ENCODE data around the gene PLEKHA4. TPM values are rescaled to one million over a fixed set of nuclear protein-coding genes. Genes with fewer than 3 reads are reported as not detected.

PLEKHA4 gene, protein sequence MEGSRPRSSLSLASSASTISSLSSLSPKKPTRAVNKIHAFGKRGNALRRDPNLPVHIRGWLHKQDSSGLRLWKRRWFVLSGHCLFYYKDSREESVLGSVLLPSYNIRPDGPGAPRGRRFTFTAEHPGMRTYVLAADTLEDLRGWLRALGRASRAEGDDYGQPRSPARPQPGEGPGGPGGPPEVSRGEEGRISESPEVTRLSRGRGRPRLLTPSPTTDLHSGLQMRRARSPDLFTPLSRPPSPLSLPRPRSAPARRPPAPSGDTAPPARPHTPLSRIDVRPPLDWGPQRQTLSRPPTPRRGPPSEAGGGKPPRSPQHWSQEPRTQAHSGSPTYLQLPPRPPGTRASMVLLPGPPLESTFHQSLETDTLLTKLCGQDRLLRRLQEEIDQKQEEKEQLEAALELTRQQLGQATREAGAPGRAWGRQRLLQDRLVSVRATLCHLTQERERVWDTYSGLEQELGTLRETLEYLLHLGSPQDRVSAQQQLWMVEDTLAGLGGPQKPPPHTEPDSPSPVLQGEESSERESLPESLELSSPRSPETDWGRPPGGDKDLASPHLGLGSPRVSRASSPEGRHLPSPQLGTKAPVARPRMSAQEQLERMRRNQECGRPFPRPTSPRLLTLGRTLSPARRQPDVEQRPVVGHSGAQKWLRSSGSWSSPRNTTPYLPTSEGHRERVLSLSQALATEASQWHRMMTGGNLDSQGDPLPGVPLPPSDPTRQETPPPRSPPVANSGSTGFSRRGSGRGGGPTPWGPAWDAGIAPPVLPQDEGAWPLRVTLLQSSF
- total RNA-seq, result 10 to 100 TPM in 1 of 2 donors, 1 to 10 TPM in 1; 9.4 to 22.9 TPM

DNA sequence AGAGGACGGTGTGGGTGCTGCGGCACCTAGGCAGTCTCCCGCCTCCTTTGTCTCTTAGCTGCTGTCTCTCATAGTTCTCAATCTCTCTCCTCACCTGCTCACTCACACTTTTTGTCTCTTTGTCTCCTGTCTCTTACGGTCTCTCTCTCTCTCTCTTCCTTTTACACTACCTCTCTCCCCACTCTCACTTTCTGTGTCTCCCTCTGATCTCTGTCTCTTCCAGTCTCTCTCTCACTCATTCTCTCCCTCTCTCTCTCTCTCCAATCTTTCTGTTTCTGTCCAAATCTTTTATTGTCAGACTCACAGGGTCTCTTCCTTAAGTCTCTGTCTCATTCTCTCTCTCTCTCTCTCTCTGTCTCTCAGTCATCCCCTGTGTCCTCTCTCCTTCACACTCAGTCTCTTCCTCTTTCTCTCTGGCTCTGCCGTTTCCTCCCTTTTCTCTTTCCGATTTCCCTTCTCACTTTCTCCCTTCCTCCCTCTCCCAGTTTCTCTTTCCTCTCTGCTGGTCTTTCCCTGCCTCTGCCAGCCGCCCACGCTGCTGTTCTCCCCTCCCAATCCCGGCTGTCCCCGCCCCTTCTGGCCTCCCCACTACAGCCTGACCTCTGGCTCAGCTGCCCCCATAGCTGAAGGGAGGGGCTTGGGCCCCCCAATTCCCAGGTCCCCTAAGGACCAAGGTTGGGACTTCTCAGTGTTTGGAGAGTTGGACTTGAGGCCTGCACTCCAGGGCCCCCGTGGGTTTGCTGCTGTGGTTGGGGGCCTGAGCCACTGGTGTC, at the start of gene PLEKHA4:
Gene PLEKHA4 (minus strand): TSS at position 504 of the 773 bp plus-strand sequence. CDS start 997 bp downstream, outside the sequence.
- Histone ChIP-seq H3K36me3 (no peaks in the 10 kb centered on the region), H3K4me1 (replicated peaks) (peaks cover 6% of the 10 kb centered on the region), H3K27ac (peak within 1 kb of the TSS; percentile 69 to 75), H3K9me3 (no peaks in the 10 kb centered on the region), H3K4me3 (peak within 1 kb of the TSS; percentile 19 to 20), H3K27me3 (replicated peaks; ENCODE audit: insufficient read depth) (no peaks in the 10 kb centered on the region)
- WGBS, result 16% methylated on average over 11 of the region's 11 CpGs
- DNase-seq (ENCODE audit: low spot score), result no peak
- TF ChIP-seq POLR2AphosphoS5 (IDR thresholded peaks at IDR 0.05) (peak; percentile 38), POLR2A (IDR thresholded peaks at IDR 0.05) (peak; percentile 59)
- TF ChIP-seq, protein P1, sequence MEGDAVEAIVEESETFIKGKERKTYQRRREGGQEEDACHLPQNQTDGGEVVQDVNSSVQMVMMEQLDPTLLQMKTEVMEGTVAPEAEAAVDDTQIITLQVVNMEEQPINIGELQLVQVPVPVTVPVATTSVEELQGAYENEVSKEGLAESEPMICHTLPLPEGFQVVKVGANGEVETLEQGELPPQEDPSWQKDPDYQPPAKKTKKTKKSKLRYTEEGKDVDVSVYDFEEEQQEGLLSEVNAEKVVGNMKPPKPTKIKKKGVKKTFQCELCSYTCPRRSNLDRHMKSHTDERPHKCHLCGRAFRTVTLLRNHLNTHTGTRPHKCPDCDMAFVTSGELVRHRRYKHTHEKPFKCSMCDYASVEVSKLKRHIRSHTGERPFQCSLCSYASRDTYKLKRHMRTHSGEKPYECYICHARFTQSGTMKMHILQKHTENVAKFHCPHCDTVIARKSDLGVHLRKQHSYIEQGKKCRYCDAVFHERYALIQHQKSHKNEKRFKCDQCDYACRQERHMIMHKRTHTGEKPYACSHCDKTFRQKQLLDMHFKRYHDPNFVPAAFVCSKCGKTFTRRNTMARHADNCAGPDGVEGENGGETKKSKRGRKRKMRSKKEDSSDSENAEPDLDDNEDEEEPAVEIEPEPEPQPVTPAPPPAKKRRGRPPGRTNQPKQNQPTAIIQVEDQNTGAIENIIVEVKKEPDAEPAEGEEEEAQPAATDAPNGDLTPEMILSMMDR (IDR thresholded peaks at IDR 0.05), result no peak
- intact Hi-C loops (cut with DNase I), result no loop called here

DNA sequence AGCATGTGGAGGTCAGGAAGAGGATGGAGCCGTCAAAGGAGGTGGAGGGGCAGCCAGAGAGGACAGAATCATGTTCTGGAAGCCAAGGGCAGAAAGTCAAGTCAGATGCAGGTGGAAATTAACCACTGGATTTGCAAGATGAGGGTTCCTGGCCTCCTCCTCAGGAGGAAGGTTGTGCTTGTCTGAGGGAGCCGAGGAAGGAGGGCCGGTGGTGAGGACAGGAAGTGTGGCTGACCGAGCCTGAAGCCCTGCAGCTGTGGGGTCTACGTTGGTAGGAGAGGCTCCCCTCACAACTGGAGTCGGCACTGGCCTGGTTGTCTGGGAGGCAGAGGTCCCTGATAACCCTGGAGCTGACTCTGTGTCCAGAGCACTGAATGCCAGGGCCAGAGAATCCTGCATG, 49.7 kb upstream of the PLEKHA4 start:
- WGBS, result 88% methylated on average over 6 of the region's 6 CpGs
- no peak for DNase-seq (ENCODE audit: low spot score)
- Histone ChIP-seq H3K4me1 (replicated peaks) (no peaks in the 10 kb centered on the region), H3K4me3 (no peak overlapping the region), H3K36me3 (peaks cover 0 to 9% of the 10 kb centered on the region in 2 donors), H3K27me3 (replicated peaks; ENCODE audit: insufficient read depth) (no peaks in the 10 kb centered on the region), H3K27ac (no peak overlapping the region), H3K9me3 (no peaks in the 10 kb centered on the region)
- TF ChIP-seq POLR2A (IDR thresholded peaks at IDR 0.05), result no peak
- no peak for TF ChIP-seq POLR2AphosphoS5 (IDR thresholded peaks at IDR 0.05)
- TF ChIP-seq, protein P1 (IDR thresholded peaks at IDR 0.05), result no peak
- intact Hi-C loops (cut with DNase I), result no loop called here

DNA sequence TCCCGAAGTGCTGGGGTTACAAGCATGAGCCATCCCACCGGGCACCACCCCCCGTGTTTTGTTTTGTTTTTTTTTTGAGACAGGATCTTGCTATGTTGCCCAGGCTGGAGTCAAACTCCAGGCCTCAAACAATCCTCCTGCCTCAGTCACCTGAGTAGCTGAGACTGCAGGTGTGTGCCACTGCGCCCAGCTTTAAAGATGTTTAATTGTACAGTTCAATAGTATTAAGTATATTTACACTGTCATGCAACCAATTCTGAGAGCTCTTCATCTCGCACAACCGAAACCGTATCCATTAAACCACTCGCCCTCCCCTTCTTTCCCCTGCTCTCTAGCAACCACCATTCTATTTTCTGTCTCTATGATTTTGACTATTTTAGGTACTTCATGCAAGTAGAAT, 47.3 kb upstream of the PLEKHA4 start:
- intact Hi-C loops (cut with DNase I), result no loop called here
- peak; percentile 61 for TF ChIP-seq POLR2AphosphoS5 (IDR thresholded peaks at IDR 0.05)
- TF ChIP-seq, protein P1 (IDR thresholded peaks at IDR 0.05), result no peak
- DNase-seq (ENCODE audit: low spot score), result no peak
- Histone ChIP-seq H3K4me3 (no peak overlapping the region), H3K36me3 (peaks cover 0 to 15% of the 10 kb centered on the region in 2 donors), H3K4me1 (replicated peaks) (no peaks in the 10 kb centered on the region), H3K9me3 (no peaks in the 10 kb centered on the region), H3K27me3 (replicated peaks; ENCODE audit: insufficient read depth) (no peaks in the 10 kb centered on the region), H3K27ac (peak overlapping the region; percentile 42 to 57)
- 67% methylated on average over 8 of the region's 8 CpGs for WGBS

DNA sequence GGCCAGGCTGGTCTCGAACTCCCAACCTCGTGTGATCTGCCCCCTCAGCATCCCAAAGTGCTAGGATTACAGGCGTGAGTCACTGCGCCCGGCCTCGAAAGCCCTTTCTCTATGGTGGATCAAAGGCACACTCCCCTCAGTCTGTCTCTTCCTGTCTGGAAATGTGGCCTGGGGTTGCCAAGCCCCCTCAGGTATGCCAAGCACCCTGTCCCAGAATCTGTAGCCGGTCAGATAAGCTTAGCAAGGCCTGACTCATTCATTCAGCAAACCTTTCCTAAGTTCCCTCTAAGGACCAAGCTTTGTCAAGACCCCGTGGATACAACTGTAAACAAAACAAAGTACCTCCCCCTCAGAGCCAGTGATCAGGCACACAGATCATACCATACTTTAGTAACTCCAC, 45.8 kb upstream of the PLEKHA4 start:
- no peaks in the 10 kb centered on the region for H3K27me3 ChIP-seq (replicated peaks; ENCODE audit: insufficient read depth)
- no peak overlapping the region for H3K4me3 ChIP-seq
- H3K27ac ChIP-seq, result no peak overlapping the region
- H3K4me1 ChIP-seq (replicated peaks), result no peaks in the 10 kb centered on the region
- H3K36me3 ChIP-seq, result peaks cover 0 to 15% of the 10 kb centered on the region in 2 donors
- no peaks in the 10 kb centered on the region for H3K9me3 ChIP-seq
- intact Hi-C loops (cut with DNase I), result no loop called here
- TF ChIP-seq, protein P1 (IDR thresholded peaks at IDR 0.05), result no peak
- WGBS, result 96% methylated on average over 8 of the region's 8 CpGs
- no peak for DNase-seq (ENCODE audit: low spot score)
